Liver (tissue), 9 donors: ENCODE data around the gene GNG3. TPM values are rescaled to one million over a fixed set of nuclear protein-coding genes. Genes with fewer than 3 reads are reported as not detected.

Source experiments
- DNase-seq: peaks from one replicate; pipeline ENCODE4 v3.0.0-alpha.2; 2017; ENCODE audit warnings: low spot score
- H3K27ac ChIP-seq, 2 donors: one replicate each; pipeline ENCODE4 v1.7.0; 2013; ENCODE audit warnings: inconsistent platforms in 2 of 2, low read length in 2 of 2, control low read depth in 1 of 2, low read depth in 1 of 2, mild to moderate bottlenecking in 1 of 2
- H3K27me3 ChIP-seq, 4 donors: one replicate each; pipeline versions ENCODE4 v1.6.1 to v1.7.0; 2013; ENCODE audit warnings: low read length in 3 of 4, inconsistent platforms in 1 of 4, mild to moderate bottlenecking in 1 of 4, moderate library complexity in 1 of 4; ENCODE audit not compliant: control insufficient read depth in 4 of 4, insufficient read depth in 4 of 4
- H3K36me3 ChIP-seq, 4 donors: one replicate each; pipeline versions ENCODE4 v1.6.1 to v1.7.0; 2013; ENCODE audit warnings: low read length in 3 of 4, mild to moderate bottlenecking in 3 of 4, low read depth in 1 of 4, moderate library complexity in 1 of 4; ENCODE audit not compliant: control insufficient read depth in 4 of 4, insufficient read depth in 3 of 4
- H3K4me1 ChIP-seq, 4 donors: one replicate each; pipeline versions ENCODE4 v1.6.1 to v1.7.0; 2013; ENCODE audit warnings: low read length in 3 of 4, mild to moderate bottlenecking in 3 of 4, moderate library complexity in 1 of 4; ENCODE audit not compliant: control insufficient read depth in 4 of 4, insufficient read depth in 4 of 4
- H3K4me3 ChIP-seq, 3 donors: one replicate each; pipeline versions ENCODE4 v1.6.1 to v1.7.0; 2013; ENCODE audit warnings: low read length in 3 of 3, control low read depth in 1 of 3, low read depth in 1 of 3, mild to moderate bottlenecking in 1 of 3
- H3K9ac ChIP-seq, 2 donors: one replicate each; pipeline ENCODE4 v1.7.0; 2013; ENCODE audit warnings: low read length in 2 of 2, mild to moderate bottlenecking in 2 of 2, moderate library complexity in 2 of 2, control low read depth in 1 of 2, low read depth in 1 of 2
- H3K9me3 ChIP-seq, 4 donors: one replicate each; pipeline versions ENCODE4 v1.6.1 to v1.7.0; 2013; ENCODE audit warnings: low read length in 3 of 4; ENCODE audit not compliant: control insufficient read depth in 4 of 4
- EGR1 ChIP-seq, 2 donors: IDR thresholded peaks; 2 replicates each; pipeline ENCODE4 v1.6.1; 2016 to 2018; ENCODE audit warnings: antibody characterized with exemption in 2 of 2, low read depth in 2 of 2
- FOXA1 ChIP-seq: IDR thresholded peaks from 2 replicates; pipeline ENCODE4 v1.6.1; 2016; ENCODE audit warnings: antibody characterized with exemption
- FOXA2 ChIP-seq: IDR thresholded peaks from 2 replicates; pipeline ENCODE4 v1.6.1; 2016; ENCODE audit warnings: antibody characterized with exemption
- GABPA ChIP-seq, 2 donors: IDR thresholded peaks in 1 of 2; conservative IDR thresholded peaks in 1 of 2; 2 replicates each; pipeline ENCODE4 v1.6.1; 2016; ENCODE audit warnings: antibody characterized with exemption in 2 of 2, mild to moderate bottlenecking in 1 of 2, moderate library complexity in 1 of 2
- HNF4A ChIP-seq, 2 donors: conservative IDR thresholded peaks; 2 replicates each; pipeline ENCODE4 v1.6.1; 2016; ENCODE audit warnings: antibody characterized with exemption in 2 of 2, mild to moderate bottlenecking in 2 of 2
- HNF4G ChIP-seq: IDR thresholded peaks from 2 replicates; pipeline ENCODE4 v1.6.1; 2016; ENCODE audit warnings: antibody characterized with exemption
- JUND ChIP-seq, 2 donors: IDR thresholded peaks; 2 replicates each; pipeline ENCODE4 v1.6.1; 2016; ENCODE audit warnings: antibody characterized with exemption in 2 of 2
- NR2F2 ChIP-seq: IDR thresholded peaks from 2 replicates; pipeline ENCODE4 v1.6.1; 2016; ENCODE audit warnings: antibody characterized with exemption
- RAD21 ChIP-seq, 2 donors: IDR thresholded peaks; 2 replicates each; pipeline ENCODE4 v1.6.1; 2016; ENCODE audit warnings: antibody characterized with exemption in 2 of 2, mild to moderate bottlenecking in 2 of 2
- RXRA ChIP-seq, 2 donors: IDR thresholded peaks; 2 replicates each; pipeline ENCODE4 v1.6.1; 2017 to 2018; ENCODE audit warnings: antibody characterized with exemption in 2 of 2, mild to moderate bottlenecking in 1 of 2
- SP1 ChIP-seq: IDR thresholded peaks from 2 replicates; pipeline ENCODE4 v1.6.1; 2018; ENCODE audit warnings: antibody characterized with exemption, mild to moderate bottlenecking
- TAF1 ChIP-seq: conservative IDR thresholded peaks from 2 replicates; pipeline ENCODE4 v1.6.1; 2016; ENCODE audit warnings: antibody characterized with exemption, mild to moderate bottlenecking
- YY1 ChIP-seq: IDR thresholded peaks from 2 replicates; pipeline ENCODE4 v1.6.1; 2016; ENCODE audit warnings: antibody characterized with exemption, mild to moderate bottlenecking
- WGBS: extraction: QIAGEN DNeasy Blood & Tissue Kit; methylation state at CpG from one replicate; pipeline ENCODE4 v1.1.7; 2013; 5-methylcytosine and 5-hydroxymethylcytosine counted together
- polyA plus RNA-seq, 2 donors: library from polyadenylated mRNA; stranded (reverse) in 1 of 2; unstranded in 1 of 2; fragments of 200-250 nt in 1 of 2; fragments of >200 nt in 1 of 2; fragmentation: Nextera tagmentation in 1 of 2; extraction: Ambion mirVana in 1 of 2; gene quantifications; one replicate each; pipeline versions ENCODE4 v1.2.1 to v1.2.3, GENCODE V29; 2013 to 2015
- total RNA-seq, 2 donors: library from RNA; depleted of rRNA; stranded (reverse); fragments of >200 nt; gene quantifications; one replicate each; pipeline ENCODE4 v1.2.3, GENCODE V29; 2014
- TF ChIP-seq, protein P1 (sequence below): IDR thresholded peaks from 2 replicates; pipeline ENCODE4 v1.6.1; 2016; ENCODE audit warnings: antibody characterized with exemption, mild to moderate bottlenecking
- TF ChIP-seq, protein P2 (sequence below): IDR thresholded peaks from 2 replicates; pipeline ENCODE4 v1.6.1; 2016; ENCODE audit warnings: antibody characterized with exemption
- TF ChIP-seq, protein P3 (sequence below): IDR thresholded peaks from 2 replicates; pipeline ENCODE4 v1.6.1; 2016; ENCODE audit warnings: antibody characterized with exemption
- TF ChIP-seq, protein P4 (sequence below): fragments of 150-350 bp; IDR thresholded peaks from 2 replicates; pipeline ENCODE4 v1.5.1; 2017; ENCODE audit warnings: improper control_type of control experiment, low read depth, low read length; ENCODE audit not compliant: missing input control
- TF ChIP-seq, protein P5 (sequence below): IDR thresholded peaks from 2 replicates; pipeline ENCODE4 v1.6.1; 2016; ENCODE audit warnings: antibody characterized with exemption
- donor health status: healthy.
- donor health status: healthy.
- donor health status: healthy.
- donor health status: healthy.
- donor health status: healthy.

The GNG3 gene
- total RNA-seq (under 1 TPM in 1 of 2 donors, not detected in 1; 0.19 TPM), polyA plus RNA-seq (not detected)

DNA sequence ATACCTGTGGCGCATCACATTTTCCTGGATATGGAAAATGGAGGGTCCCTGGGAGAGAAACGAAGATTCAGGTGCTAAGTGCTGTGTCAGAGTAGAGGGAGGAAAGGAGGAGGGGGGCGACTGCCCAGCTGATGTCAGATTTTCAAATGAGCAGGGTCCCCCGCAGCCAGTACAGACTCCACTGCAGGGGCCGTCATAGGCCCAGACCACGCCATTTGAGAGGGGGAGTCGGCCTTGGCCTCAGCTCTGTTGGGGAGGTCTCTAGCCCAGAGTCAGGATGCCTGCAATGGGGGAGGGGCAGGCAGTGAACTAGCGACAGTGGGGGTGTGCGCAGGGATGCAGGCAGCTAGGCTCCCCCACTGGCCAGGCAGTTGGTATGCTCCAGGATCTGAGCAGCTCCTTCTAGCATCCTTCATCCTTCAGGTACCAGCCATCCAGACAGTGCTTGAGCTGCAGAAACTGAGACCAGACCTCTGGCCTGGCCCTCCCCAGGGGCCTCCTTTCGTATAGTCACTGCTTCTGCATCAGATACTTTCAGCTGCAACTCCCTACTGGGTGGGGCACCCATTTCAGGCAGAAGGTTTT, at the start of gene GNG3, which contains the start of gene BSCL2:
Gene GNG3, plus strand, starts transcription at position 400 of the 585 bp plus-strand sequence. CDS start 620 bp downstream, outside the sequence.
Gene BSCL2, minus strand, starts transcription at position 148 of the 585 bp plus-strand sequence. CDS start 229 bp downstream, outside the sequence.
- H3K4me1 ChIP-seq = peaks cover 15 to 48% (median 38%) of the 10 kb centered on the region in 4 donors
- no peaks in the 10 kb centered on the region for H3K9me3 ChIP-seq
- H3K9ac ChIP-seq = peak within 1 kb of the TSS; percentile 37 to 50
- 85% methylated on average over 10 of the region's 10 CpGs for WGBS
- TF ChIP-seq SP1 (no peak), HNF4G (no peak), YY1 (no peak), EGR1 (IDR thresholded peaks at IDR 0.05; ENCODE audit: low read depth in 2 of 2) (no peak), HNF4A (conservative IDR thresholded peaks at IDR 0.05) (no peak), NR2F2 (no peak), RXRA (IDR thresholded peaks at IDR 0.05) (no peak), GABPA (IDR thresholded peaks at IDR 0.05 in 1 of 2, conservative IDR thresholded peaks at IDR 0.05 in 1 of 2) (no peak), TAF1 (no peak), FOXA2 (no peak), RAD21 (IDR thresholded peaks at IDR 0.05) (no peak), JUND (IDR thresholded peaks at IDR 0.05) (no peak), FOXA1 (no peak)
- TF ChIP-seq, protein P1, sequence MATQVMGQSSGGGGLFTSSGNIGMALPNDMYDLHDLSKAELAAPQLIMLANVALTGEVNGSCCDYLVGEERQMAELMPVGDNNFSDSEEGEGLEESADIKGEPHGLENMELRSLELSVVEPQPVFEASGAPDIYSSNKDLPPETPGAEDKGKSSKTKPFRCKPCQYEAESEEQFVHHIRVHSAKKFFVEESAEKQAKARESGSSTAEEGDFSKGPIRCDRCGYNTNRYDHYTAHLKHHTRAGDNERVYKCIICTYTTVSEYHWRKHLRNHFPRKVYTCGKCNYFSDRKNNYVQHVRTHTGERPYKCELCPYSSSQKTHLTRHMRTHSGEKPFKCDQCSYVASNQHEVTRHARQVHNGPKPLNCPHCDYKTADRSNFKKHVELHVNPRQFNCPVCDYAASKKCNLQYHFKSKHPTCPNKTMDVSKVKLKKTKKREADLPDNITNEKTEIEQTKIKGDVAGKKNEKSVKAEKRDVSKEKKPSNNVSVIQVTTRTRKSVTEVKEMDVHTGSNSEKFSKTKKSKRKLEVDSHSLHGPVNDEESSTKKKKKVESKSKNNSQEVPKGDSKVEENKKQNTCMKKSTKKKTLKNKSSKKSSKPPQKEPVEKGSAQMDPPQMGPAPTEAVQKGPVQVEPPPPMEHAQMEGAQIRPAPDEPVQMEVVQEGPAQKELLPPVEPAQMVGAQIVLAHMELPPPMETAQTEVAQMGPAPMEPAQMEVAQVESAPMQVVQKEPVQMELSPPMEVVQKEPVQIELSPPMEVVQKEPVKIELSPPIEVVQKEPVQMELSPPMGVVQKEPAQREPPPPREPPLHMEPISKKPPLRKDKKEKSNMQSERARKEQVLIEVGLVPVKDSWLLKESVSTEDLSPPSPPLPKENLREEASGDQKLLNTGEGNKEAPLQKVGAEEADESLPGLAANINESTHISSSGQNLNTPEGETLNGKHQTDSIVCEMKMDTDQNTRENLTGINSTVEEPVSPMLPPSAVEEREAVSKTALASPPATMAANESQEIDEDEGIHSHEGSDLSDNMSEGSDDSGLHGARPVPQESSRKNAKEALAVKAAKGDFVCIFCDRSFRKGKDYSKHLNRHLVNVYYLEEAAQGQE = no peak
- TF ChIP-seq, protein P2, sequence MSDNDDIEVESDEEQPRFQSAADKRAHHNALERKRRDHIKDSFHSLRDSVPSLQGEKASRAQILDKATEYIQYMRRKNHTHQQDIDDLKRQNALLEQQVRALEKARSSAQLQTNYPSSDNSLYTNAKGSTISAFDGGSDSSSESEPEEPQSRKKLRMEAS = no peak
- TF ChIP-seq, protein P3, sequence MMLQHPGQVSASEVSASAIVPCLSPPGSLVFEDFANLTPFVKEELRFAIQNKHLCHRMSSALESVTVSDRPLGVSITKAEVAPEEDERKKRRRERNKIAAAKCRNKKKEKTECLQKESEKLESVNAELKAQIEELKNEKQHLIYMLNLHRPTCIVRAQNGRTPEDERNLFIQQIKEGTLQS = no peak
- TF ChIP-seq, protein P4, sequence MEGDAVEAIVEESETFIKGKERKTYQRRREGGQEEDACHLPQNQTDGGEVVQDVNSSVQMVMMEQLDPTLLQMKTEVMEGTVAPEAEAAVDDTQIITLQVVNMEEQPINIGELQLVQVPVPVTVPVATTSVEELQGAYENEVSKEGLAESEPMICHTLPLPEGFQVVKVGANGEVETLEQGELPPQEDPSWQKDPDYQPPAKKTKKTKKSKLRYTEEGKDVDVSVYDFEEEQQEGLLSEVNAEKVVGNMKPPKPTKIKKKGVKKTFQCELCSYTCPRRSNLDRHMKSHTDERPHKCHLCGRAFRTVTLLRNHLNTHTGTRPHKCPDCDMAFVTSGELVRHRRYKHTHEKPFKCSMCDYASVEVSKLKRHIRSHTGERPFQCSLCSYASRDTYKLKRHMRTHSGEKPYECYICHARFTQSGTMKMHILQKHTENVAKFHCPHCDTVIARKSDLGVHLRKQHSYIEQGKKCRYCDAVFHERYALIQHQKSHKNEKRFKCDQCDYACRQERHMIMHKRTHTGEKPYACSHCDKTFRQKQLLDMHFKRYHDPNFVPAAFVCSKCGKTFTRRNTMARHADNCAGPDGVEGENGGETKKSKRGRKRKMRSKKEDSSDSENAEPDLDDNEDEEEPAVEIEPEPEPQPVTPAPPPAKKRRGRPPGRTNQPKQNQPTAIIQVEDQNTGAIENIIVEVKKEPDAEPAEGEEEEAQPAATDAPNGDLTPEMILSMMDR = no peak
- TF ChIP-seq, protein P5, sequence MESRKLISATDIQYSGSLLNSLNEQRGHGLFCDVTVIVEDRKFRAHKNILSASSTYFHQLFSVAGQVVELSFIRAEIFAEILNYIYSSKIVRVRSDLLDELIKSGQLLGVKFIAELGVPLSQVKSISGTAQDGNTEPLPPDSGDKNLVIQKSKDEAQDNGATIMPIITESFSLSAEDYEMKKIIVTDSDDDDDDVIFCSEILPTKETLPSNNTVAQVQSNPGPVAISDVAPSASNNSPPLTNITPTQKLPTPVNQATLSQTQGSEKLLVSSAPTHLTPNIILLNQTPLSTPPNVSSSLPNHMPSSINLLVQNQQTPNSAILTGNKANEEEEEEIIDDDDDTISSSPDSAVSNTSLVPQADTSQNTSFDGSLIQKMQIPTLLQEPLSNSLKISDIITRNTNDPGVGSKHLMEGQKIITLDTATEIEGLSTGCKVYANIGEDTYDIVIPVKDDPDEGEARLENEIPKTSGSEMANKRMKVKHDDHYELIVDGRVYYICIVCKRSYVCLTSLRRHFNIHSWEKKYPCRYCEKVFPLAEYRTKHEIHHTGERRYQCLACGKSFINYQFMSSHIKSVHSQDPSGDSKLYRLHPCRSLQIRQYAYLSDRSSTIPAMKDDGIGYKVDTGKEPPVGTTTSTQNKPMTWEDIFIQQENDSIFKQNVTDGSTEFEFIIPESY = no peak
- peak within 1 kb of the TSS; percentile 66 to 77 (median 72) for H3K4me3 ChIP-seq
- H3K27me3 ChIP-seq = no peaks in the 10 kb centered on the region
- peaks cover 0 to 4% (median 1%) of the 10 kb centered on the region in 4 donors for H3K36me3 ChIP-seq
- peak; percentile 39 for DNase-seq
- peak within 1 kb of the TSS; percentile 79 to 80 for H3K27ac ChIP-seq
